ENCODE results near the gene SMIM38.
"Not testable (repeated sequence)": the region's sequence is repeated elsewhere in the genome, so short reads cannot be mapped to it uniquely, and the experiment has no call there.

SMIM38 gene

GRCh38 chr11:69140161-69140560, 15.6 kb upstream of the SMIM38 start:
- not testable (repeated sequence) for DNase-seq (ENCODE audit: low spot score)

GRCh38 chr11:69140635-69141034, 15.1 kb upstream of the SMIM38 start:
- no peak for DNase-seq (ENCODE audit: low spot score)

- DNase-seq (ENCODE audit: low spot score): no peak
Observed at GRCh38 chr11:69141742-69142141, 14.0 kb upstream of the SMIM38 start.

DNA sequence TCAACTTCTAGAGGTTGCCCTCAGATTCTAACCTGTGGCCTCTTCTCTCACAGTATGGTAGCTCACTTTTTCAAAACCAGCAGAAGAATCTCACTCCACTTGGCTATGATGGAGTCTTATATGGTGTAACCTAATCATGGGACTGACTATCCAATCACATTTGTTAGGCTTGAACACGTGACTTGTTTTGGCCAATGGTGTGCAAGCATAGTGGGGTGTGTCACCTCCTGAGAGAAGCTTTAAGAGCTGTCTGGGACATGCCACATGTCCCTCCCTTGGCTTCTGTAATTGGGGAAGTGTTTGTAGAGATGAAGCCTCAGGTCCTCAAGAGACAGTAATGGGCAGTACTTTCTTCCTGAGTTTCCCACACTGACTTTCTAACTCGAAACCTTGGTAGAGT, 12.8 kb upstream of the SMIM38 start:
- no peak for DNase-seq (ENCODE audit: low spot score)

DNA sequence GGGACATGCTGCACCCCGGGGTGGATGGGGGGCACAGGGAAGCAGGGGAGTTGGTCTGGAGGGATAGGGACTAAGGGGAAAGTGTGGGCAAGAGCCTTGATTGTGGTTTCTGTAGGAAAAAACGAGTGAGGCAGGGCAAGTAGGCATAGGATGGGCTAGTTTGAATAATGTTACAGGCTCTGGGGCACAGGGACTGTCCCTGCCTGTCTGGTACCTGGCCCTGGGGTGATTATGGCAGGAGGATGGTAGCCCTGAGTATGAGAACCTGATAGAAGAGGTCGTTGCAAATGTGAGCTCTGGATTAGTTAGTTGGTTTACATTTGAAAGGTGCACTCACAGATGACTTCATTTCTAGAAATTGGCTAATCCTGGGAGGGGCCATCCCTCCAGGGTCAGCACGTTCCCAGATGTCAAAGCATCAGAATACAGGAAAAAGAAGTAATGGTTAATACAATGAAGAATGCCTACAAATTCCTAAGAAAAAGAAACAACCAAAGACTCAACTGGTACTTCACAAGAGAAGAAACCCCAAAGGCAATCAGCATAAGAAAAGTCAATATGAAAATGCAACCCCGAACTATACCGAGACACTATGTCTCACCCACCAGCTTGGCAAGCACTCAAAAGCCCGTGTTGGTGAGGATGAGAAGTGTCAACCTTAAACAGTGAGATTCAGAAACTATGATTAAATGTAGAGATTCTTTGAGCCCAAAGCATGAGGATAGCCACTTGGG, 11.3 kb upstream of the SMIM38 start:
- DNase-seq (ENCODE audit: low spot score): no peak

DNA sequence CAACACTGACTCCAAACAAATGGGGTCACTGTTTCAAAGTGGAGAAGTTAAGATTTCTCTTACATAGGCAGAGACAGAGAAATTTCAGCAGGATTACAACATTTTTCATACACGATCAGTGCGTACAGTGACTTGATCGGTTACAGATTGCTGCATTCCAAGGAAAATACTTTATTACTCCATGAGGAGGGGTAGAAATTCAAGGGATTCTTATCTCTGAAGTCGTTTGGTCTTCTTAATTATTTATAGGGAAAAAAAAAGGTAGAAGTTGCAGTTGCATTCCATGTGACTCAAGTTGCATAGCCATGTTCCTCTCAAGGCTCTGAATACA, 10.7 kb upstream of the SMIM38 start:
- DNase-seq (ENCODE audit: low spot score): no peak

GRCh38 chr11:69148377-69148762, 7.4 kb upstream of the SMIM38 start:
- DNase-seq (ENCODE audit: low spot score): no peak

GRCh38 chr11:69148806-69149205, 6.9 kb upstream of the SMIM38 start:
- no peak for DNase-seq (ENCODE audit: low spot score)

DNA sequence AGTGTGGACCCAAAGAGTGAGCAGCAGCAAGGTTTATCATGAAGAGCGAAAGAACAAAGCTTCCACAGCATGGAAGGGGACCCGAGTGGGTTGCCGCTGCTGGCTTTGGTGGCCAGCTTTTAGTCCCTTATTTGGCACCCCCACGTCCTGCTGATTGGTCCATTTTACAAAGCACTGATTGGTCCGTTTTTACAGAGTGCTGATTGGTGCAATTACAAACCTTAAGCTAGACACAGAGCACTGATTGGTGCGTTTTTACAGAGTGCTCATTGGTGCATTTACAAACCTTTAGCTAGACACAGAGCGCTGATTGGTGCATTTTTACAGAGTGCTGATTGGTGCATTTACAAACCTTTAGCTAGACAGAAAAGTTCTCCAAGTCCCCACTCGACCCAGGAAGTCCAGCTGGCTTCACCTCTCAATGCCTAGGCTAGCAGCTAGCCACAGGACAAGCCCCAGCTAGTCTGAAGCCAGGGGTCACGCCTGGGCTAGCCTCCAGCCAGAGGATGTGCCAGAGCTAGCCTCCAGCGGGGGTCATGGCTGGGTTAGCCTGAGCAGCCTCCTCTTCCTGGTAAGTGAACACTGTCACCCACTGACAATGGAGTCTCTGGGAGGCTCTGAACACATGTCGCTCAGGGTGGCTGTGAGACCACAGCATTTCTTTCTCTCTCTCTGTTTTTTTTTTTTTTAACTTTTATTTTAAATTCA, 6.2 kb upstream of the SMIM38 start:
- DNase-seq (ENCODE audit: low spot score): not testable (repeated sequence)

DNA sequence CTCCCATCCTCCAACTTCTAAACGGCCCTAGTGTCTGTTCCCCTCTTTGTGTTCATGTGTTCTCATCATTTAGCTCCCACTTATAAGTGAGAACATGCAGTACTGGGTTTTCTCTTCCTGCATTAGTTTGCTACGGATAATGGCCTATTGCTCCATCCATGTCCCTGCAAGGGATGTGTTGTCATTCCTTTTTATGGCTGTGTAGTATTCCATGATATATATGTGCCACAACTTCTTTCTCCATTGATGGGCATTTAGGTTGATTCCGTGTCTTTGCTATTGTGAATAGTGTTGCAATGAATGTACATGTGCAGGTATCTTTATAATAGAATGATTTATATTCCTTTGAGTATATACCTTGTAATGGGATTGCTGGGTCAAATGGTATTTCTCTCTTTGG, 5.6 kb upstream of the SMIM38 start:
- DNase-seq (ENCODE audit: low spot score): no peak

- no peak for DNase-seq (ENCODE audit: low spot score)
Observed at GRCh38 chr11:69151836-69152235, 3.9 kb upstream of the SMIM38 start.

DNA sequence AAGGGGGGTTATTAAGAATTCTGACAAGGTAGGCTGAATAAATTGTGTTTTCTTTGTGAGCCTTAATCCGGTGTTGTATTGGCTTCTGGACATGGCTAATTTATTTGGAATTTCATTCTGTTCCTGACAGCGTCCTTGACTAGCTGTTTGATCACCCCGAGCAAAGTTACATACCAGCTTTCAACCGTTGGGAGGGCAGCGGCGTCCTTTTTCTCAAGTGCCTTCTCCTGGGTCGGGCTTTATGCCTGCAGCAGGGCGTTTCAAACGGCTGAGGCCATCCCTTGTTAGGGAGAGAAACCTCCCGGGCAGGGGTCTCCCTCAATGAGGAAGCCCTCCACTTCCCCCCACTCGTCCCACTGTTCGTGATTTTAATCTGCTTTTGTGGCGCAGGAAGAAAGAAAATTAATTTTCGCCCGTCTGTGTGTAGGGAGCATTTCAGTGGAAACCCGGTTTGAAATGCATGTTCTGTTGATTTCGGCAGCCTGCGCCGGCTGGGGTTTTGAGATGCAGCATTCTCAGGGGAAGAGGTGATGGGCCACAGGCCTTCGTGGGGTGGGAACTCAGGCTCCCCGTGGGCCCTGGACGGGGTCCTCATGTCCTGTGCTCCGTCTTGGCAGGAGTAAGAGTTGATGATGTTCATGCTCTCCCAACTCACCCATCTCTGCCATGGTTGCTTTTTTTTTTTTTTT, 2.9 kb upstream of the SMIM38 start:
- DNase-seq (ENCODE audit: low spot score): no peak

DNA sequence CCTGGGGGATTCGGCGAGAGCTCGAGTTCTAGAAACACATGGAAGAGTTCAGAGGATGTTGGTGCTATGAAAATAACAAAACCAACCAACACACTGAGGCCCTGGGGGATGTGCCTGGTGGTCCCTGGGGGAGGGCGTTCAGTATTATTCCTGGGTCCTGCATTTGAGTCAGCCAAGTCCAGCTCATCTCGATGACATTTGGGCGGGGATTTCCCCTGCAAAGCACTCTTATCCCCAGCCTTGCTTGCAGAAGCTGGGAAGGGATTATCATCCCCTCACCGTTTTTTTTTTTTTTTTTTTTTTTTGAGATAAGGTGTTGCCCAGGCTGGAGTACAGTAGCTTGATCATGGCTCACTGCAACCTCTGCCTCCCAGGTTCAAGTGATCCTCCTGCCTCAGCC, 2.1 kb upstream of the SMIM38 start:
- no peak for DNase-seq (ENCODE audit: low spot score)

DNA sequence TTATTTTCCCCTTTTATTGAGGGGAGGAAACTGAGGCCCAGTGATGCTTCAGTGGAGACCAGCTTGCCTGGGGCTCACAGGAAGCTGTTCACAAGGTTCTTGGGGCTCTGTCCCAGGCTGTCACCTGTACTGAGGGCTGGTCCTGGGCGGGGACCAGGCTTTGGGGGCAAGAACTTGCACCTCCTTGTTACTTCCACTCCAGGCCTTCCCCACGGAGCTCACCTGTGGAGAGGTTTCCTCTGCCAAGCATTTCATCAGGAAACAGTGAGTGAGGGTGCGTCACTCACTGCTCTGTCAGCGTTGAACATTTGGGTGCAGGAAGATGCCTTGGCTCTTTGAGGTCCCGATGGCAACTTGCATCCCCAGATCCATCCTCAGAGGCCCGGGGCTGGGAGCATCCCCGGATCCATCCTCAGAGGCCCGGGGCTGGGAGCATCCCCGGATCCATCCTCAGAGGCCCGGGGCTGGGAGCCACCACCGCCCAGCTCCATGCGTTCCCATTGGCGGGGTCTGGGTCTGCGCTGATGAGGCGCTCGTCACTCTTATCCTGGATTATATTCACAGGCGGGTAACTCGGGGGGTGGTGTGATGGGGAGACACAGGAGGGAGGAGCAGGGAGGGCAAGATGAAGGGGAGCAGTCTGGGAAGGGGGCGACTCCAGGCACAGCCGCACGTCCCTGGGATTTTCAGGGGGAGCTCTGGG, 1.4 kb upstream of the SMIM38 start:
- no peak for DNase-seq (ENCODE audit: low spot score)

DNA sequence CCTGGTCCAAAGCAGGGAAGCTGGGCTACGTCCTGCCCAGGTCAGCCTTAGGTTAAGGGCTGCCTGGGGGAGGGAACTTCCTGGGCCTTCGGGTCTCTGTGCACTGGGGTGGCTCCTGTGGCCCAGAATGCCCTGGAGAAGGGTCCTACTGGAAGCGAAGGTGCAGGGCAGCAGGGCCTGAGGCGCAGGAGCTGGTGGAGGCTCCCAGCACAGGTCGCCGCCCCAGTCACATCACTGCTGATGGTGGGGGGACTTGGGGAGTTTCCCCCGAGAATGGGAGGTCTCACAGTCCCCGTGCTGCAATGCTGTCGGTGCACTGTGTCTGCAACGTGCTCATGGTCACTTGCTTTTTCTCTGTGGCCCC, 815 bp upstream of the SMIM38 start:
- DNase-seq (ENCODE audit: low spot score): no peak

- no peak for DNase-seq (ENCODE audit: low spot score)
Observed at GRCh38 chr11:69156235-69156639, 502 bp downstream of the SMIM38 start.

DNA sequence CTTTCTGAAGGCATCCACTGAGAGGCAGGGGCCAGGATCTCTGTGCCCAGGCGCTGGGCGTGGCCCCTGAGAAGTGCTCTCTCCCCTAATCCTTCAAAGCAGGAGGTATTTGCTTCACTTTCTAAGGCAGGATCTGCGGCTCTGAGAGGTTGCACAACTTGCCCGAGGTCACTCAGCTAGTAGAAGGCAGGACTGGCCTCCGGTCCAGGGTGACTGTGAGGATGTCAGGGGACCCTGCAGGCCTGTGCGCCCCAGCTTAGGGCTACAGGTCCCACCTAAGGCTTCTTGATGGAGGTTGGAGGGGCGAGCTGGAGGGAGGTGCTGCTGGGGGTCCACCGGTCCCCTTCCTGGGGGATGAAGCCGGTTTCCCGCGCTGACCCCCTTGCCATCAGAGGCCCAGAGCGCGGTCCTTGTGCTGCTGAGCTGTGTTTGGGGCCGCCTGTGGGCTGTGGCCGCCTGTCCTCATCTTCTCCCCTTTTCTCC, 979 bp downstream of the SMIM38 start:
- no peak for DNase-seq (ENCODE audit: low spot score)

- DNase-seq (ENCODE audit: low spot score): no peak
Observed at GRCh38 chr11:69157156-69157821, 1.6 kb downstream of the SMIM38 start.

- no peak for DNase-seq (ENCODE audit: low spot score)
Observed at GRCh38 chr11:69157822-69158231, 2.1 kb downstream of the SMIM38 start.

DNA sequence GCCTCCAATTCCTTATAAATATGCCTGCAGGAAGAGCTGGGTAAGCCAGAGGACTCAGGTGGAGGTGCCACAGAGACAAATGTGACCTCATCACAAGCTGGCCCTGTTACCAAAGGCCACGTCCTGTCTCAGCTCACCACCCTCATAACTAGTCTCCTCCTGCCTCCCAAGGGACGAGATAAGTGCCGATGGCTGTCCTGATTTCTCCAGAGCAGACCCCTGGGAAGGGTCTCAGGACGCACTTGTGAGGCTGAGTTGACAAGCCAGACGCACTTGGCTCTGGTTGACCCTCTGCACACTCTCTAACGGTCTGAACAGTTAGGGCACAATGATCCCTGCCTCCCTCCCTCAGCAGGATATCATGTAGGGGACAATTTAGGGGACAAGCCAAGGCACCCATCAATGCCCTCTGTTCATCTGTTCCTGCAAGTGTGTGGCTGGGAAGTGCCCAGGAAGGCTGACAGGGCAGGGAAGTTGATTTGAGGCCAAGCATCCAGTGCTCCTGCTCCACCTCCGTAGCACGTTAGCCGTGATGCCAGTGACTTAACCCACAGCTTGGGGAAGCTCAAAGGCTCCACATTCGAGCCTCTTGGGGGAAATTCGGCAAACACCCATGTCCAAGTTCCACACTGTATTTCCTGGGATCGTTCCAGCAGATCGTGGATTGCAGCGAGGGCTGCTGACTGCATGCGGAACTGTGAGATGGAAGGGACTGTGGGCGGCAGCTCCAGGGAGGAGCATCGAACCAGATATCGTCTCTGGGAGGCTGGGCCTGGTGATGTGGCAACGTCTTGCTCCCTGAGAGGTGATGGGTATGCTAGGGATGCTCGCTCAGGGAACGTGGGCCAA, 2.8 kb downstream of the SMIM38 start:
- DNase-seq (ENCODE audit: low spot score): no peak
